K562 (cell line): ENCODE measurements around the gene STRADB. TPM values are rescaled to one million over a fixed set of nuclear protein-coding genes. Genes with fewer than 3 reads are reported as not detected.

ENCODE experiments used
- ATAC-seq: fragments of 200-7000 bp; cut with Tn5 transposase; 3 replicates; pipeline ENCODE4 v1.9.1; 2020; ENCODE audit warnings: moderate library complexity
- BruUV-seq: library from RNA; stranded (reverse); fragments of 400-500 nt; replicated peaks from 2 replicates; lab custom pipeline; 2021; lab: Mats Ljungman, UMichigan
- CTCF ChIA-PET: fragments of 300-600 bp; formaldehyde crosslinking; extraction: SDS; loops from one replicate; lab custom pipeline; 2021; ENCODE audit warnings: low intra/inter-chr PET ratio; lab: Yijun Ruan, JAX
- POLR2A ChIA-PET: fragments of 300-600, 350-650 bp; sonication (Branson Sonifier 250); formaldehyde crosslinking; extraction: SDS; loops from one replicate; lab custom pipeline; 2021; ENCODE audit warnings: antibody characterized with exemption, inconsistent platforms; lab: Yijun Ruan, JAX
- DNase-seq, 4 experiments: peaks; one replicate each; pipeline versions ENCODE4 v3.0.0 to v3.0.0-alpha.2; 2011 to 2018; ENCODE audit warnings: low spot score in 3 of 4, mixed read lengths in 3 of 4; ENCODE audit errors: extremely low read depth in 1 of 4
- FAIRE-seq: peaks from 2 replicates; lab custom pipeline; 2011; peaks lifted over from hg19 to GRCh38; lab: Jason Lieb, UNC
- H2AFZ ChIP-seq: 2 replicates; pipeline ENCODE4 v1.6.0; 2011; ENCODE audit warnings: low read depth, low read length, control low read depth, inconsistent platforms
- H3K27ac ChIP-seq: fragments of 200-600 bp; 3 replicates; pipeline ENCODE4 v1.8.0; 2011; ENCODE audit warnings: low read depth, mild to moderate bottlenecking, control low read depth, inconsistent platforms, low read length, moderate library complexity, mixed read lengths; ENCODE audit errors: extremely low read depth
- H3K27me3 ChIP-seq, 2 experiments: fragments of 300-600 bp in 1 of 2; 2 replicates in 1 of 2; 3 replicates in 1 of 2; pipeline versions ENCODE4 v1.6.0 to v1.8.0; 2011; ENCODE audit warnings: inconsistent platforms in 2 of 2, low read length in 2 of 2, mild to moderate bottlenecking in 1 of 2, mixed read lengths in 1 of 2, moderate library complexity in 1 of 2; ENCODE audit not compliant: control insufficient read depth in 2 of 2, insufficient read depth in 2 of 2
- H3K36me3 ChIP-seq: fragments of 300-600 bp; 3 replicates; pipeline ENCODE4 v1.8.0; 2011; ENCODE audit warnings: mild to moderate bottlenecking, low read length, inconsistent platforms; ENCODE audit not compliant: control insufficient read depth, insufficient read depth
- H3K4me1 ChIP-seq, 2 experiments: fragments of 200-600 bp in 1 of 2; replicated peaks in 1 of 2; 2 replicates in 1 of 2; 3 replicates in 1 of 2; pipeline versions ENCODE4 v1.5.1 to v1.8.0; 2011; ENCODE audit warnings: inconsistent platforms in 2 of 2, low read length in 2 of 2, mild to moderate bottlenecking in 1 of 2, mixed read lengths in 1 of 2, moderate library complexity in 1 of 2; ENCODE audit not compliant: control insufficient read depth in 2 of 2, insufficient read depth in 2 of 2
- H3K4me2 ChIP-seq: 2 replicates; pipeline ENCODE4 v1.6.1; 2011; ENCODE audit warnings: low read length, control low read depth, inconsistent platforms, mixed read lengths; ENCODE audit not compliant: insufficient read depth
- H3K4me3 ChIP-seq: fragments of 200-600 bp; sonication (generic), shearing (Covaris generic); 2 replicates; pipeline ENCODE4 v1.5.1; 2016; ENCODE audit warnings: control low read depth, inconsistent platforms
- H3K79me2 ChIP-seq: fragments of 200-600 bp; 3 replicates; pipeline ENCODE4 v1.8.0; 2011; ENCODE audit warnings: low read length, inconsistent platforms; ENCODE audit not compliant: control insufficient read depth, insufficient read depth
- H3K9ac ChIP-seq, 2 experiments: 2 replicates each; pipeline versions ENCODE4 v1.6.0 to v1.6.1; 2011; ENCODE audit warnings: low read depth in 2 of 2, low read length in 2 of 2, control low read depth in 1 of 2, inconsistent platforms in 1 of 2, mild to moderate bottlenecking in 1 of 2, mixed read lengths in 1 of 2; ENCODE audit not compliant: insufficient read depth in 1 of 2
- H3K9me1 ChIP-seq: one replicate; pipeline ENCODE4 v1.6.0; 2011; ENCODE audit warnings: inconsistent platforms, mild to moderate bottlenecking, low read length, moderate library complexity; ENCODE audit not compliant: control insufficient read depth, insufficient read depth
- H3K9me3 ChIP-seq: replicated peaks from 2 replicates; pipeline ENCODE4 v1.5.1; 2011; ENCODE audit warnings: low read depth, low read length, inconsistent platforms; ENCODE audit not compliant: control insufficient read depth, insufficient read depth
- H4K20me1 ChIP-seq: replicated peaks from 2 replicates; pipeline ENCODE4 v1.6.1; 2011; ENCODE audit warnings: low read length, inconsistent platforms, mixed read lengths; ENCODE audit not compliant: control insufficient read depth, insufficient read depth
- BCLAF1 ChIP-seq, 2 experiments: fragments of 450-650 bp in 1 of 2; IDR thresholded peaks; 2 replicates each; pipeline ENCODE4 v1.6.1; 2011 to 2017; ENCODE audit warnings: low read depth in 2 of 2, antibody characterized with exemption in 1 of 2, borderline replicate concordance in 1 of 2, low read length in 1 of 2, mild to moderate bottlenecking in 1 of 2, mixed read lengths in 1 of 2; ENCODE audit not compliant: control insufficient read depth in 1 of 2
- ELF1 ChIP-seq: fragments of 200-800 bp; sonication (Bioruptor generic); IDR thresholded peaks from 2 replicates; pipeline ENCODE4 v1.6.1; 2016; ENCODE audit warnings: missing genetic modification characterization, missing compliant biosample characterization
- ELF2 ChIP-seq: fragments of 250-450 bp; sonication (Bioruptor Pico); IDR thresholded peaks from 2 replicates; pipeline ENCODE4 v1.5.0; 2021; ENCODE audit warnings: mild to moderate bottlenecking
- GTF2A2 ChIP-seq: IDR thresholded peaks from 2 replicates; pipeline ENCODE4 v1.6.1; 2016; ENCODE audit warnings: mild to moderate bottlenecking, missing genetic modification characterization, missing compliant biosample characterization
- JUND ChIP-seq, 2 experiments: IDR thresholded peaks; 2 replicates in 1 of 2; 3 replicates in 1 of 2; pipeline ENCODE4 v1.6.1; 2011; ENCODE audit warnings: borderline replicate concordance in 2 of 2, low read depth in 2 of 2, low read length in 2 of 2, improper control_type of control experiment in 1 of 2, missing biosample characterization in 1 of 2, missing genetic modification characterization in 1 of 2, missing genetic modification reagents in 1 of 2
- NCOR1 ChIP-seq: fragments of 450-650 bp; IDR thresholded peaks from 2 replicates; pipeline ENCODE4 v1.6.1; 2016; ENCODE audit warnings: mild to moderate bottlenecking, moderate library complexity
- NR2F6 ChIP-seq: fragments of 450-650 bp; formaldehyde crosslinking; IDR thresholded peaks from 2 replicates; pipeline ENCODE4 v1.4.0; 2020; ENCODE audit warnings: mild to moderate bottlenecking
- SPI1 ChIP-seq: IDR thresholded peaks from 2 replicates; pipeline ENCODE4 v1.6.1; 2011; ENCODE audit warnings: low read depth, low read length, control low read depth, borderline replicate concordance
- TEAD4 ChIP-seq, 2 experiments: sonication (generic) in 1 of 2; formaldehyde crosslinking in 1 of 2; IDR thresholded peaks; 2 replicates each; pipeline versions ENCODE4 v1.6.1 to v1.8.0; 2012 to 2022; ENCODE audit warnings: borderline replicate concordance in 1 of 2, inconsistent platforms in 1 of 2, low read length in 1 of 2, mild to moderate bottlenecking in 1 of 2, missing genetic modification reagents in 1 of 2
- ZNF324 ChIP-seq: fragments of 250-450 bp; sonication (Bioruptor Pico); IDR thresholded peaks from 2 replicates; pipeline ENCODE4 v1.4.0; 2020; ENCODE audit warnings: mild to moderate bottlenecking
- WGBS: fragments of 100-300 bp; shearing (Covaris generic); methylation state at CpG from one replicate; pipeline ENCODE4 v1.1.6; 2016; ENCODE audit warnings: low coverage, mixed read lengths; ENCODE audit not compliant: insufficient coverage; ENCODE audit errors: missing lambda C conversion rate; 5-methylcytosine and 5-hydroxymethylcytosine counted together
- in situ Hi-C: fragments of 300-500 bp; cut with MboI; formaldehyde crosslinking; loops from 4 replicates; pipeline ENCODE4 v1.15.0; 2018; ENCODE audit warnings: inconsistent platforms, mixed read lengths
- intact Hi-C: fragments of 100-400 bp; cut with micrococcal nuclease; formaldehyde crosslinking; loops from 2 replicates; pipeline ENCODE4 v1.14.2; 2022
- polyA plus RNA-seq, 8 experiments: library from polyadenylated mRNA; depleted of rRNA in 4 of 8; stranded (reverse) in 5 of 8; unstranded in 3 of 8; fragments of >200 nt; fragmentation: Nextera tagmentation in 2 of 8; fragmentation: Illumina TruSeq in 1 of 8; extraction: Ambion mirVana in 2 of 8; extraction: Trizol in 1 of 8; gene quantifications; 2 replicates each; pipeline versions ENCODE4 v1.2.1 to v1.2.3, GENCODE V29; 2011 to 2014; ENCODE audit warnings: inconsistent platforms in 1 of 8, missing spikeins in 1 of 8
- total RNA-seq, 7 experiments: library from RNA; depleted of rRNA in 6 of 7; stranded (reverse); fragments of >200 nt in 6 of 7; fragmentation: Illumina TruSeq in 2 of 7; extraction: Trizol in 2 of 7; gene quantifications; 2 replicates each; pipeline versions ENCODE4 v1.2.1 to v1.2.3, GENCODE V29; 2011 to 2021; ENCODE audit warnings: low replicate concordance in 1 of 7

STRADB gene
- total and polyA plus RNA-seq, 9 of the 15 experiments (the other 6 are each of a cell fraction or from before 2014, with no cell fraction given): 6.9 to 30.6 (median 15.7) TPM

GRCh38 chr2:201415149-201415548 is 36.4 kb upstream of the STRADB start:
- intact Hi-C loops (no loop called here), in situ Hi-C loops (no loop called here)
- Histone ChIP-seq H3K36me3 (0 out of 3 replicates have a peak, but pooled peaks cover 4% of the 10 kb centered on the region), H3K9me3 (no peaks in the 10 kb centered on the region), H3K4me1 (peaks cover 0 to 11% of the 10 kb centered on the region in 2 experiments; a peak in 2 of 5 replicates), H3K9me1 (no peaks in the 10 kb centered on the region), H3K4me3 (no peak overlapping the region), H2AFZ (no peak overlapping the region), H3K9ac (no peak overlapping the region), H4K20me1 (no peaks in the 10 kb centered on the region), H3K27me3 (no peaks in the 10 kb centered on the region), H3K4me2 (no peak overlapping the region), H3K79me2 (peaks cover 9% of the 10 kb centered on the region; the same call in 1 of the 3 replicates), H3K27ac (no peak overlapping the region)
- POLR2A ChIA-PET: interaction anchor here (1.3 kb wide), 1 partner anchor 9 kb away, joined by 5 read pairs; no protein-coding TSS in a partner anchor
- CTCF ChIA-PET: no interaction called here
- ATAC-seq: no peak
- no peak for TF ChIP-seq NR2F6 (CRISPR knock-in tag)
- TF ChIP-seq SPI1: no peak
- TF ChIP-seq NCOR1: no peak
- no peak for TF ChIP-seq GTF2A2 (tag)
- DNase-seq: no peak
- WGBS: 31% methylated on average over 2 of the region's 2 CpGs
- FAIRE-seq: no peak
- BruUV-seq: no TSS peak

DNA sequence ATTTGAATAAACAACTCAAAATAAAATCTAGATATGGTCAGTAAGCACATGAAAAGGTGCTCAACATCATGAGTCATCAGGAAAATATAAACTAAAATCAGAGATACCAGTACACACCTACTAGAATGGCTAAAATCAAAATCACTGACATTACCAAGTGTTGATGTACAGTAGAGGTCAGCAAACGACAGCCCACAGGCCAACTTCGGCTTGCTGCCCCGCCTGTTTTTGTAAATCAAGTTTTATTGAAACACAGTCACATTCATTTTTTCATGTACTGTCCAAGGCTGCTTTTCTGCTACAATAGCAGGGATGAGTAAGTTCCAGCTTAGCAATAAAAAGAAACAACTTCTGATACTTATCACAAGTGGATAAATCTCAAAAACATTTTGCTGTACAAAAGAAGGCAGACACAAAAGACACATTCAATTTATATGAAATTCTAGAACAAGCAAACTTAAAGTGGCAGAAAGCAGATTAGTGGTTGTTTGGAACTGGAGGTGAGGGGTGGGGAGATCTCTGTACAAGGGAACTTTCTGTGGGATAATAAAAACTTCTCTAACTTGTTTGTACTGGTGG is 32.4 kb upstream of the STRADB start:
- Histone ChIP-seq H3K79me2 (peaks cover 4% of the 10 kb centered on the region; the same call in 1 of the 3 replicates), H3K9me1 (no peaks in the 10 kb centered on the region), H3K9ac (no peak overlapping the region), H3K9me3 (no peaks in the 10 kb centered on the region), H3K27ac (no peak overlapping the region), H3K4me2 (no peak overlapping the region), H3K4me3 (no peak overlapping the region), H3K4me1 (peaks cover 0 to 1% of the 10 kb centered on the region in 2 experiments; a peak in 2 of 5 replicates), H3K36me3 (0 out of 3 replicates have a peak, but pooled peaks cover 4% of the 10 kb centered on the region), H2AFZ (no peak overlapping the region), H4K20me1 (no peaks in the 10 kb centered on the region), H3K27me3 (no peaks in the 10 kb centered on the region)
- in situ Hi-C loops (no loop called here), intact Hi-C loops (loop anchor here (1.0 kb wide), 1 partner anchor 31 kb away; no protein-coding TSS in a partner anchor)
- whole genome bisulfite sequencing: 34% methylated on average over 3 of the region's 3 CpGs
- no TSS peak for BruUV-seq
- DNase-seq (peak in 1 of 4 experiments; percentile 24), FAIRE-seq (peak; percentile 74), ATAC-seq (peak; percentile 67; the same call in 2 of the 3 replicates)
- ChIA-PET CTCF (no interaction called here), POLR2A (no interaction called here)
- TF ChIP-seq ELF2 (CRISPR knock-in tag) (no peak), ZNF324 (CRISPR knock-in tag) (no peak), ELF1 (tag) (no peak), JUND (IDR thresholded peaks at IDR 0.05; ENCODE audit: borderline replicate concordance, low read depth, low read length) (no peak), JUND (tag; IDR thresholded peaks at IDR 0.05; ENCODE audit: borderline replicate concordance, low read depth, low read length) (no peak), BCLAF1 (IDR thresholded peaks at IDR 0.05; ENCODE audit: borderline replicate concordance in 1 of 2, control insufficient read depth in 1 of 2, low read depth in 2 of 2, low read length in 1 of 2) (no peak), TEAD4 (IDR thresholded peaks at IDR 0.05; ENCODE audit: low read length) (no peak), TEAD4 (CRISPR knock-in tag; IDR thresholded peaks at IDR 0.05; ENCODE audit: borderline replicate concordance) (no peak)
